ENCODE measurements around the gene C12orf75. TPM values are rescaled to one million over a fixed set of nuclear protein-coding genes. Genes with fewer than 3 reads are reported as not detected.
"Not testable (repeated sequence)": the region's sequence is repeated elsewhere in the genome, so short reads cannot be mapped to it uniquely, and the experiment has no call there.

C12orf75 gene
- total RNA-seq, 1 experiment from 2014 or later, result 1.3 TPM

- no peak overlapping the region for H3K4me2 ChIP-seq
- no peaks in the 10 kb centered on the region for H3K36me3 ChIP-seq (ENCODE audit: low read depth)
- H3K4me1 ChIP-seq (replicated peaks; ENCODE audit: insufficient read depth), result no peaks in the 10 kb centered on the region
- peaks cover 25% of the 10 kb centered on the region for H3K27me3 ChIP-seq (ENCODE audit: insufficient read depth, low read depth)
- H3K9me3 ChIP-seq (ENCODE audit: insufficient read depth, low read depth), result peaks cover 4% of the 10 kb centered on the region; the same call in 1 of the 2 replicates
- intact Hi-C loops (cut with micrococcal nuclease; ENCODE audit: unreplicated experiment), result no loop called here
- no peaks in the 10 kb centered on the region for H4K20me1 ChIP-seq (ENCODE audit: insufficient read depth)
- H3K4me3 ChIP-seq, result no peak overlapping the region
- TF ChIP-seq EZH2 (IDR thresholded peaks at IDR 0.05; ENCODE audit: low read depth), result no peak
- TF ChIP-seq CTCF (conservative IDR thresholded peaks at IDR 0.05), result no peak
- no peaks in the 10 kb centered on the region for H3K9me2 ChIP-seq (ENCODE audit: insufficient read depth)
- no peak overlapping the region for H3K27ac ChIP-seq
- no peaks in the 10 kb centered on the region for H3K79me2 ChIP-seq (ENCODE audit: low read depth)
- no TSS peak for BruUV-seq (replicated peaks)
- ChIA-PET POLR2A (ENCODE audit: unreplicated experiment) (no interaction called here), CTCF (no interaction called here)
- H3F3A ChIP-seq (ENCODE audit: insufficient read depth, low read depth), result no peaks in the 10 kb centered on the region
- DNase-seq, result no peak
- H2AFZ ChIP-seq, result no peak overlapping the region
Measured at GRCh38 chr12:105296116-105297089, 34.1 kb upstream of the C12orf75 start.

DNA sequence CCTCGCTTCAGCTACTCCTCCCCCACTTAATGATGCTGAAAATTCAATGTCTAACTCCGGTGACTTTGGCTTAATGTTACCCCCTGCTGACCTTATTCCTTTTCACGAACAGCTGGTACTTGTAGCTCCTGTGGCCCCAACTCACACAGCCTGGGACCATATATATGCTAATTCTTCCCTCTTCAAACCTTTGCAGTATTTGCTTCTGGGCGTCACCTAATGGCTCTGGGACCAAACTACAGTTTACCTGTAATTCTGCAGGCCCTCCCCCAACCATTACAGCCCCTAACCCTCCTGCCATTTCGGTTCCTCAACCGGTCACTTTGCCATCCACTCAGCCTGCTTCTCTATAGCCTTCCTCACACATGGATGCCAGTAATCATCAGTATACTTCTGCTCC lies 29.6 kb upstream of the C12orf75 start:
- Histone ChIP-seq H3K9me3 (ENCODE audit: insufficient read depth, low read depth) (peaks cover 4% of the 10 kb centered on the region; the same call in 1 of the 2 replicates), H2AFZ (no peak overlapping the region), H3K27me3 (ENCODE audit: insufficient read depth, low read depth) (peaks cover 59% of the 10 kb centered on the region), H3K36me3 (ENCODE audit: low read depth) (no peaks in the 10 kb centered on the region), H3K27ac (no peak overlapping the region), H3K4me1 (replicated peaks; ENCODE audit: insufficient read depth) (no peaks in the 10 kb centered on the region), H3K4me2 (no peak overlapping the region), H4K20me1 (ENCODE audit: insufficient read depth) (no peaks in the 10 kb centered on the region), H3K9me2 (ENCODE audit: insufficient read depth) (no peaks in the 10 kb centered on the region), H3K4me3 (no peak overlapping the region), H3K79me2 (ENCODE audit: low read depth) (no peaks in the 10 kb centered on the region), H3F3A (ENCODE audit: insufficient read depth, low read depth) (no peaks in the 10 kb centered on the region)
- no peak for DNase-seq
- ChIA-PET POLR2A (ENCODE audit: unreplicated experiment) (no interaction called here), CTCF (no interaction called here)
- no peak for TF ChIP-seq CTCF (conservative IDR thresholded peaks at IDR 0.05)
- no peak for TF ChIP-seq EZH2 (IDR thresholded peaks at IDR 0.05; ENCODE audit: low read depth)
- intact Hi-C loops (cut with micrococcal nuclease; ENCODE audit: unreplicated experiment), result no loop called here
- no TSS peak for BruUV-seq (replicated peaks)

DNA sequence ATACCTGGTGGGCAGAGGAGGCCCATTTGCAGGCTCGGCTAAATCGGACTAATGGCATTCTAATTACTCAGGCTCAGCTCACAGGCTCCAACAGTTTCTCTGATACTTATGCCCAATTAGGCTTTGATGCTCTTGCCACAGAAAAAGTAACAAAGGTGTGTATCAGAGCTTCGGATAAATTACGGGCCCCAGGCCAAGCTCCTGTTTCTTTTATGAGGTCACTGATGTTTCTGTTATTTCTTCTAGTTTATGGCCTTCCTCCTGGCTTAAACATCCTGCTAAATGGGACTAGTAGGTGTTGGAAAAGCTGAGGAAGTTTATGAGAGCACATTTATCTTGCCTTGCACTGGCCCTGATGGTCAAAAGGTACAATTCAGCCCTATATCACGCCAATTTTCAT lies 28.8 kb upstream of the C12orf75 start:
- intact Hi-C loops (cut with micrococcal nuclease; ENCODE audit: unreplicated experiment), result no loop called here
- H3K4me2 ChIP-seq, result no peak overlapping the region
- H3K27me3 ChIP-seq (ENCODE audit: insufficient read depth, low read depth), result peaks cover 66% of the 10 kb centered on the region
- no peaks in the 10 kb centered on the region for H3K4me1 ChIP-seq (replicated peaks; ENCODE audit: insufficient read depth)
- H2AFZ ChIP-seq, result no peak overlapping the region
- H3K36me3 ChIP-seq (ENCODE audit: low read depth), result no peaks in the 10 kb centered on the region
- no peak overlapping the region for H3K4me3 ChIP-seq
- H3K9me2 ChIP-seq (ENCODE audit: insufficient read depth), result no peaks in the 10 kb centered on the region
- no peak overlapping the region for H3K27ac ChIP-seq
- no peaks in the 10 kb centered on the region for H3F3A ChIP-seq (ENCODE audit: insufficient read depth, low read depth)
- POLR2A ChIA-PET (ENCODE audit: unreplicated experiment), result no interaction called here
- TF ChIP-seq EZH2 (IDR thresholded peaks at IDR 0.05; ENCODE audit: low read depth) (no peak), CTCF (conservative IDR thresholded peaks at IDR 0.05) (no peak)
- no peaks in the 10 kb centered on the region for H3K79me2 ChIP-seq (ENCODE audit: low read depth)
- H4K20me1 ChIP-seq (ENCODE audit: insufficient read depth), result no peaks in the 10 kb centered on the region
- DNase-seq, result no peak
- CTCF ChIA-PET, result no interaction called here
- BruUV-seq (replicated peaks), result no TSS peak
- H3K9me3 ChIP-seq (ENCODE audit: insufficient read depth, low read depth), result peaks cover 4% of the 10 kb centered on the region; the same call in 1 of the 2 replicates

- H3K9me3 ChIP-seq (ENCODE audit: insufficient read depth, low read depth); H3K4me1 ChIP-seq (replicated peaks; ENCODE audit: insufficient read depth); BruUV-seq (replicated peaks); DNase-seq; H3K4me2 ChIP-seq; H3F3A ChIP-seq (ENCODE audit: insufficient read depth, low read depth); H3K79me2 ChIP-seq (ENCODE audit: low read depth); POLR2A ChIA-PET (ENCODE audit: unreplicated experiment); H3K27ac ChIP-seq; H3K9me2 ChIP-seq (ENCODE audit: insufficient read depth); H4K20me1 ChIP-seq (ENCODE audit: insufficient read depth); H2AFZ ChIP-seq; H3K36me3 ChIP-seq (ENCODE audit: low read depth); intact Hi-C loops (cut with micrococcal nuclease; ENCODE audit: unreplicated experiment); CTCF ChIA-PET; H3K4me3 ChIP-seq: not testable (repeated sequence)
- peaks cover 66% of the 10 kb centered on the region for H3K27me3 ChIP-seq (ENCODE audit: insufficient read depth, low read depth)
Measured at GRCh38 chr12:105302986-105303385, 27.5 kb upstream of the C12orf75 start.

GRCh38 chr12:105304626-105305025 lies 25.9 kb upstream of the C12orf75 start:
- H3K27ac ChIP-seq; H3K9me2 ChIP-seq (ENCODE audit: insufficient read depth); H3K4me2 ChIP-seq; CTCF ChIA-PET; H4K20me1 ChIP-seq (ENCODE audit: insufficient read depth); DNase-seq; H3K4me1 ChIP-seq (replicated peaks; ENCODE audit: insufficient read depth); H2AFZ ChIP-seq; POLR2A ChIA-PET (ENCODE audit: unreplicated experiment); H3K79me2 ChIP-seq (ENCODE audit: low read depth); H3F3A ChIP-seq (ENCODE audit: insufficient read depth, low read depth); H3K9me3 ChIP-seq (ENCODE audit: insufficient read depth, low read depth); intact Hi-C loops (cut with micrococcal nuclease; ENCODE audit: unreplicated experiment); H3K36me3 ChIP-seq (ENCODE audit: low read depth); BruUV-seq (replicated peaks); H3K4me3 ChIP-seq: not testable (repeated sequence)
- H3K27me3 ChIP-seq (ENCODE audit: insufficient read depth, low read depth), result peaks cover 59% of the 10 kb centered on the region
